Measurements from ENCODE around the gene DPP8.
"Not testable (repeated sequence)": the region's sequence is repeated elsewhere in the genome, so short reads cannot be mapped to it uniquely, and the experiment has no call there.

The DPP8 gene

DNA sequence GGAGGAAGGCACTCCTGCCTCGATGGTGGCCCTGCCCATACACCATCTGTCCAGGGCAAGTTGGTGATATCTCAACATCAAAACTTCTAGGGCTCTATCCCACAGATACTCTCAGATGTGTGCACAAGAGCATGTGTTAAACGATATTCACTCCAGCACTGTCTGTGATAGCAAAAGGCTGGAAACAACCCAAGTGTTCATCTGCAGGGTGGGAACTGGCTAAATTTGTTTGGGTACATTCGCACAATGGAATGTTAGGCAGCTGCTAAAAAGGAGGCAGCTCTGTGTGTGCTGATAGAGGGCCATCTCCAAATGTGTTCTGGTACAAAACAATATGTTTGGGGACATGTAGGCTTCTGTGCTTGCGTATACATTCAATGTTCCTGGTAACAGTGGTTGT, 114.5 kb downstream of the DPP8 start:
- no peak for DNase-seq (ENCODE audit: low spot score)

DNA sequence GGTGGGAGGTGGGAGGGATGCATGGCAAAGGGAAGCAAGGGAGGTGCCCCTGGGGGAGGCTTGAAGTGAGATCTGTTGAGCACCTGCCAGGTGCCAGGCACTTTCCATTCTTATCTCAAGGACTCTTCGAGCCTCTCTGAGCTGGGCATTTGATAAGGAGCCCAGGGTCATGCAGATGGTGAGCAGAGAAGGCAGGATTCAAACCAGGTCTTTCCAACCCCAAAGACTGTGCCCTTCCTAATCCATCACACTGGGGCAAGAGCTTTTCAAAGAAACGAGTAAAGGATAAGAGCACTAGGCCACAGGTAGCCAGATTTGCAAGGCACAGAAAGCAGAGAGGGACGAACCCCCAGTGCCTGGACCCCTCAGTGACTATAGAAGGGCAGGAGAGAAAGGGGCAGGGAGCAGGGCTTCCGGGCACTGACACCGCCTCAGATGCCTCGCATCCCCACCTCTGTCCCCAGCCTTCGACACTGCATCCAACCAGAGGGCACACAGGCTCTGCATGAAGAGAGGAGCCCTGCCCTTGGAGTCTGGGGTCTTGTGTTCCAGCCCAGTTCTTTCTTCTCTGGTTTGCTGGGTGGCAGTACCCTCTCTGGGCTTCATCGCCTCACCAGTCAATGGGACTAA, 115.8 kb downstream of the DPP8 start:
- no peak for DNase-seq (ENCODE audit: low spot score)

DNA sequence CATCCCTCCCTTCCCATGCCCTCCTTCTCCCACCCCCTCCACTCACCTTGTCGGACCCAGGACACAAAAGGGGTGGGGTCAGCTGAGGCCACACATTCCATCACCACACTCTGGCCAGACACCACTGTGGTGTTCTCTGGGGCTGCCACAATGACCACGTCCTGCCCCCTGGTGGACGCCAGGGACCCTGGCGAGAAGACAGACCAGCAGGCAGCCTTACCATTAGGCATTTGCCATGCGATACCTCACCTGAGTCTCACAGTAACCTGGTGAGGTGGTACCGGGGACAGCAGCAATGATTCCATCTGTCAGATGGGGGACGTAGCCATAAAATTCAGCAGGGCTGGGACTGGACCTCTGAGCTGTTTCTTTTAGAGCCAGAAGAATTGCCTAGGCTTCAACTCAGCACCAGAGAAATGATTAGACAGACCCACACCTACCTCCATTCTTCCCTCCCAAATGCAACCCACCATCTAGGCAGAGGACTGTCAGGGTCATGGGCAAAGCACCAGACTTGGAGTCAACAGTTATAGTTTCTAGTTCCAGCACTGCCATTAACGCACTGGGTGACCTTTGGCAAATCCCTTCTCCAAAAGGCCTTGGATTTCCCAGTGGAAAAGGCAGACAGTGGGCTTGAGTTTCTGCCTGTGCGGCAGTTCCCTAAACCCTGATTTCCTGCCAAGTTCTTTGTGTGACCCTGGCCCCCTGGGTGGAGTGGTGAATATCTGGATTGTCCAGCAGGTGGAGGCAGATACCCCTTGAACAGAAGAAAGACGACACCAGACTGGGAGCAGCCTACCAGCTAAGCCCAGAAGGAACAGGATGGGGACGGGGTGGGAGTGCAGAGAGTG, 116.5 kb downstream of the DPP8 start:
- DNase-seq (ENCODE audit: low spot score) = peak; percentile 91

DNA sequence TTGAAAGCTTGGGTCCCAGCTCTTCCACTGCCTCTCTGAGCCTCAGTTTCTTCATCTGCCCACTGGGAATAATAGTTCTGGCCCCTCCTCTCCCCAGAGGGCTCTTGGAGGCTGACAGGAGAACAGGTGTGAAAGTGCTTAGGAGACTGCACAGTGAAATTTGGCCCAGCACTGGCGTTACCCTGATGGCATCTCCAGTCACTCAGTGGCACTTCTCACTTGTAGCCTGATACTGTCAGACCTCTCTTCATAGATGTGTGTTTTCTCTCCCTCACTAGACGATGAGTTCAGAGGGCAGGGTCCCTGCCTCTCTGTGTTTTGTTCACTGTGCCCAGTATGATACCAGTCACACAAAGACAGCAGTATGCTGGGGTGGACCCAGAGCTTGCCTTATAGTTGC, 117.5 kb downstream of the DPP8 start:
- DNase-seq (ENCODE audit: low spot score) = no peak

DNA sequence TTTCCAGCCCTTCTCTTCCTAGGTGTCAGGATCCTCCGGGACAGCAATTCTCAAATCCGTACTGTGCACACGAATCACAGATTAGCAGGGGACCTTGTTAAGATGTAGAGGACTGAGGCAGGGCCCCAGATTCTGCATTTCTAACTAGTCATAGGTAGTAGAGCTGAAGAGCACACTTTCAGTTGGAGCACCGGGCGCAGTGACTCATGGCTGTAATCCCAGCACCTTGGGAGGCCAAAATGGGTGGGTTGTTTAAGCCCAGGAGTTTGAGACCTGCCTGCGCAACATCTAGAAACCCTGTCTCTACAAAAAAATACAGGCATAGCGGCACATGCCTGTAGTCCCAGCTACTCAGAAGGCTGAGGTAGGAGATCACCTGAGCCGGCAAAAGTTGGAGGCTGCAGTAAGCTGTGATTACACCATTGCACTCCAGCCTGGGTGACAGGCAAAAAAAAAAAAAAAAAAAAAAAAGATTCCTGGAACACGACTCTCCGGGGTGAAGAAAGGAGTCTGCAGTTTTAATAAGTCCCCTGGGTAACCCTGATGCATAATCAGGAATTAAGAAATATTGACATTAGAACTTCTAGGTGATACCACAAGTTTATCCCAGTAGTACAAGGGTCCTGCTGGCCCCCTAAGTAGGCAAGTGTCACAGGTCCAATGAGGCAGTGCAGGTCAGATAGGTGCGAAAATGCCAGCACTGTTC, 118.3 kb downstream of the DPP8 start:
- DNase-seq (ENCODE audit: low spot score) = no peak

DNA sequence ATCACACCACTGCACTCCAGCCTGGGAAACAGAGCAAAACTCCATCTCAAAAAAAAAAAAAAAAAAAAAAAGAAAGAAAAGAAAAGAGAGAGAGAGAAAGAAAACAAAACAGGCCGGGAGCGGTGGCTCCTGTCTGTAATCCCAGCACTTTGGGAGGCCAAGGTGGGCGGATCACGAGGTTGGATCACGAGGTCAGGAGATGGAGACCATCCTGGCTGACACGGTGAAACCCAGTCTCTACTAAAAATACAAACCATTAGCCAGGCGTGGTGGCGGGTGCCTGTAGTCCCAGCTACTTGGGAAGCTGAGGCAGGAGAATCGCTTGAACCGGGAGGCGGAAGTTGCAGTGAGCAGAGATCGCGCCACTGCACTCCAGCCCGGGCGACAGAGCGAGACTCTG, 119.0 kb downstream of the DPP8 start:
- not testable (repeated sequence) for DNase-seq (ENCODE audit: low spot score)

DNA sequence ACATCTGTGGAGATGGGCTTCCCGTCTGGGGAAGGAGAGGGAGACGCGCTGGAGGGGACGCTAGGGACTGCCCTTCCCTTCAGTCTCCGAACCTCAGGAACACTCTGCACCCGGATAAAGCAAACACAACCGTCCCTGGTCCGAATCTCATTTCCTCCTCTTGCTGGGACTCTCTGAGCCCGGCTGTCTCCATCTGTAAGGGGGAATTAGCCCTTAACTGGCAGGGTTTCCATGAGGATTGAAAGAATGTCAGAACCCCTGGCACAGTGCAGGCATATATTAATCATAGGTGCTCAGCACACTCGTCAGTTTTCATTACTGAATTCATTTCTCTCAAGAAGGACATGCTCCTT, 120.5 kb downstream of the DPP8 start:
- DNase-seq (ENCODE audit: low spot score) = no peak

DNA sequence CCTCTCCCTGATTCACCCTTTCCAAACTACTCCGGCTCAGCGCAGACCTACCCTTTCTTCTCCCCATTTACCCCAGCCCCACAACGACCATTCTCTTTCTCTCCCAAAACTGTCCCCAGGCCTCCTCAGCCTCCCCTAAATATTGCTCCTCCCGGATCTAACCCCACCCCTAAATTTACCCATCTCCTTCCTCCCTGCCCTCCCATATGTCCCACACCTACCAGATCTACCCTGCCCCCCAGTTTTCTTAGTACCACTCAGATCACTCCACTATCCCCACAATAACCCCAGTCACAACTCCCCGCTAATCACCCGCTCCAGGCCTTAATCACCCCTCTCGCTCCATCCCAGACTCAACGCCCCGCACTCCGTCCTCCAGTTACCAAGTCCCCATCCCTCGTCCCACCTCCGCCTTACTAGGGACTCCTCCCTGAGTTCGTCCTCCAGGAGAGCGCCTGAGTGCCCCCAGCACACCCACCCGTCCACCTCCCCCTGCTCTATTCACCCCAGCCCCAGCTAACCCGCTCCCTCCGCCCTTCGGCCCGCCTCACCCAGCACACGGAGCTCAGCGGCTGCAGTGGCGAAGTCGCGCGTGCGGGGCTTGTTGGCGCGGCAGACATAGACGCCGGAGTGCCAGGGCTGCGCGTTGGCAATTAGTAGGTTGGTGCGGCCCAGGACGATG, 121.1 kb downstream of the DPP8 start:
- DNase-seq (ENCODE audit: low spot score) = no peak

DNA sequence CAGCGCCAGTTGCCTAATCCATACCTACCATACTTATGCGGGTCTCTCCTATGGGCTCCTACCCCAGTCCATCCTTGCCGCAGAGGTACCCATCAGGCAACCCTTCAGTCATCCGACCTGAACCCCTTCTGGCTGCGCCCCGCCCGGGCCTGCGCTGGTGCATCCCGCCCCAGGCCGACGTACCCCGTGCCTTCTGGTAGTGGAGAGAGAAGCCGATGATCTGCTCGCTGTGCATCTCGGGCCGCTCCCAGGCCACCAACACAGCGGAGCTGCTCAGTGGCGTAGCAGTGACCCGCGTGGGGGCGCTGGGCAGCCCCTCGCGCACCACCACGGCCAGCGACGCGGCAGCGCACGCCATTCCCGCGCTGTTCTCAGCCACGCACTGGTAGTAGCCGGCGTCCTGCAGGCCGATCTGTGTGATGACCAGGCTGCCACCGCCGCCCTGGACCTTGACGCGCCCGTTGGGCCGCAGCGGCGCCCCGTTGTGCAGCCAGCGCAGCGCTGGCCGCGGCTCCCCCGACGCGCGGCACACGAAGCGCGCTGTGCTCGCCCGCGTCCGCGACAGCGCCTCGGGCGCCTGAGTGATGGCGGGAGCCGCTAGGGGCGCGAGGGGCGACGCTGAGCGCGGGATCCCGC, 121.8 kb downstream of the DPP8 start:
- DNase-seq (ENCODE audit: low spot score) = no peak

DNA sequence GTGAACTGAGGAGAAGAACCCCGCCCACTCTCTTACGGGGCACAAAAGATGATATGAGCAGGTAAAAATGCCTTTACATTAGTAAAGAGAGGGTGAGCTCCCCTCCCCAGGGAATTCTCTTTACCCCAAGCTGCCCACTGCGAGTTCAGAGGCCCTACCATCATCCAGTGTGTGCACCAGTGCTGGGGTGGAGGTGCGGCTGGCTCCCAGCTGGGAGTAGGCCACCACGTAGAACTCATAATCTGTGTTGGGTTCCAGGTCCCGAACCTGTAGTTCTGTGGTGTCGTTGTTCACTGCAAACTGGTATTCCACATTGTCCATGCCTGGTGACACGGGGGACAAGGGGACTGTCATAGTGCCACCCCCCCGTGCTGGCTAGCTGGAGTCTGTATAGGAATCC, 122.6 kb downstream of the DPP8 start:
- peak; percentile 24 for DNase-seq (ENCODE audit: low spot score)

DNA sequence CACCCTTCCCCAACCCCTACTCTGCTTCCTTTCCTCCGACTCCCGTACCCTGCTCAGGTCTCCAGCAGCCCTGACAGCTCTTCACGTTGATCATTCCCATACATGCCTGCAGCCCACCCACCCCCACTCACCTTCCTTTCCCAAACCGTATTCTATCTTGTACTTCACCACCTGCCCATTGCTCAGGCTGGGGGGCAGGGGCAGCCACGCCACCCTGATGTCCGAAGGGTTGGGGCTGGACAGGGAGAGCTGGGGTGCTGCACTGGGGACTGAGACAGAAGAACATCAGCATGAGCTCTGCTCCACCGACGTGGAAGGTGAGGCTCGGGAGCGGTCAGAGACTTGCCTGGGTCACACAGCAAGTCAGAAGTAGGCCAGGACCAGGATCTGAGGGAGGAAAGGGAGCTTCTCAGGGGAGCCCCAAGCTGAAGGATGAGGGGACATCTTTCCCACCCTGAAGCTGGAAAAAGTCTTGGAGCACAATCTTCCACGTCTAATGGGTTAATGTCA, 123.2 kb downstream of the DPP8 start:
- DNase-seq (ENCODE audit: low spot score) = no peak

DNA sequence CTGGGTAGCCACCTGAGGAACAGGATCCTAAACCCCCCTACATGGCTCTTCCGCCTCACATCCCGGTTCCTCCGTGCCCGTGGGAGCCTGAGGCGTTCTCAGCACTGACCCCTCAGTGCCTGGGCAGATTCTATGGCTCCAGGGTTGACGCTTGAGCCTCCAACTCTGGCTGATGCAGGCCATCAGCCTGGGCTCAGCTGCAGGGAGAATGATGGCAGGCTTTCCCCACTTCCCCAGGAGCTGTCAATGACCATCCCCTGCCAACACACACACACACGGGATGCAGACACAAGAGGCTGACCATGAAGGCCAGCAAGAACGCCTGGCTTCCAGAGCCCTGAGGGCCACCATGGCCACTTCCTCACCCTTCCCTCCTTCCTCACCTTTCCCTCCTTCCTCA, 123.9 kb downstream of the DPP8 start:
- DNase-seq (ENCODE audit: low spot score) = no peak

DNA sequence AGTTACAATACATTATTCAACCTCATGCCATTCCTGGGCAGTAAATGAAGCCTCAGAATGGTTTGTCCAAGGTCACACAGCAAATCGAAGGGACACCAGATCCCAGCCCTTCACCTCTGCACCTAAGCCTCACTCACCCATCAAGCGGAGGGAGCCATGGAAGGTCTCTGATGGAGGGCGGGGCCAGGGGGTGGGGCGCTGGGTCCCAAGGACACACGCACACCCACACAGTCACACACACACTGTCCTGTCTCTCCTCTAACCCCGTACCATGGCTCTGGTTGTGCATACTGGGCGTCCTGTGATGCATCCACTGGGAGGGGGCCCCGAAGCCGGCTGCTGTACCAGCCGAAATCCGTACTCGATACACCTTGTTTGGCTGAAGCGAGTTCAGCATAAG, 124.4 kb downstream of the DPP8 start:
- no peak for DNase-seq (ENCODE audit: low spot score)
